ENCODE data around the gene WHAMM.
"Not testable (repeated sequence)": the region's sequence is repeated elsewhere in the genome, so short reads cannot be mapped to it uniquely, and the experiment has no call there.

WHAMM gene

GRCh38 chr15:82803793-82804574 is 5.4 kb upstream of the WHAMM start:
- DNase-seq: no peak

- DNase-seq: no peak
Observed at GRCh38 chr15:82804575-82804949, 4.9 kb upstream of the WHAMM start.

DNA sequence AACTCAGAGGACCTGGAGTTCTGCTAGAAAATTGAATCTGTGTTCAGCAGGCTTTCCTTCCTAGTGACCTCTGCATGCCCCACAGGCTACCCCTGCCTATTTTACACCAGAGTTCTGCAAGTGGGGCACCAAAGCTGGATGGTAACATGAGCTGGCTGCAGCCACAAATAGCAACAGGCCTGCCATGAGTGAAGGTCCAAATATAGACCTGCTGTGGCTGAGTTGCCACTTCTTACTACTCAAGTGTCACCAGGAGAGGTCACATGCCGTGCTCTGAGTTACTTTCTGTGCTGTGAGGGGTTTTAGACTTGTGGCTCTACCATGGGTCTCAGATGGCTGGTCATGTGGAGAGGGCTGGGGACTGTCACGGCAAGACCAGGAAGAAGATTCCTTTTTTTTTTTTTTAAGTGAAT is 3.4 kb upstream of the WHAMM start, which contains the start of gene FSD2:
Gene FSD2 (minus strand): TSS at position 76 of the 413 bp plus-strand sequence. CDS start 18,679 bp downstream, outside the sequence.
- DNase-seq: no peak

DNA sequence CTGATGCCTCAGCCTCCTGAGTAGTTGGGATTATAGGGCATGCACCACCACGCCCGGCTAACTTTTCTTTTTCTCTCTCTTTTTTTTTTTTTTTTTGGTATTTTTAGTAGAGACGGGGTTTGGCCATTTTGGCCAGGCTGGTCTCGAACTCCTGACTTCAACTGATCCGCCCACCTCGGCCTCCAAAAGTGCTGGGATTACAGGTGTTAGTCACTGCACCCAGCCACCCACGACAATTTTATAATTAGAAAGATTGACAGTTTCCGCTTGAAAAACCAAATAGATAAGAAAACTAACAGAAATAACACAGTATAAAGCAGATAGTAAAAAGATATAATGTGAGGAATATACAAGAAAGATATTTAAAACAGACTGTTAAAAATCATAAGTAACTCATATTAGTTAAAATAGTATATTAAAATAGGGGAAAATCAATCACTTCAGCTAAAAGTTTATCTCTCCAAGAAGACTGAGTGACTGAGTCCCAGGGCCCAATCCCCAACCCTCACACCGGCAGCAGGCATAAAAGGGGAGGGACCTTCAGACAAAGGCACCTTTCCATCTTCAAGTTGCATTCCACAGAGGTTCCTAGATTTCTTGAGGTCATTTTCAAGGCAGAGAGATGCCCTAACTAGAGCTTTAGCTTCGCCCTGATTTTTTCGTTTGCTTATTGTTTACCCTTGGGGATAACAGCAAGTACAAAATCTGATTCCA is 1.4 kb upstream of the WHAMM start:
- no peak for DNase-seq

- DNase-seq: no peak
Observed at GRCh38 chr15:82808634-82809041, 790 bp upstream of the WHAMM start.

- no peak for DNase-seq
Observed at GRCh38 chr15:82810061-82810889, 847 bp downstream of the WHAMM start.

GRCh38 chr15:82810890-82811426 is 1.5 kb downstream of the WHAMM start:
- no peak for DNase-seq

- no peak for DNase-seq
Observed at GRCh38 chr15:82812994-82813393, 3.6 kb downstream of the WHAMM start.

DNA sequence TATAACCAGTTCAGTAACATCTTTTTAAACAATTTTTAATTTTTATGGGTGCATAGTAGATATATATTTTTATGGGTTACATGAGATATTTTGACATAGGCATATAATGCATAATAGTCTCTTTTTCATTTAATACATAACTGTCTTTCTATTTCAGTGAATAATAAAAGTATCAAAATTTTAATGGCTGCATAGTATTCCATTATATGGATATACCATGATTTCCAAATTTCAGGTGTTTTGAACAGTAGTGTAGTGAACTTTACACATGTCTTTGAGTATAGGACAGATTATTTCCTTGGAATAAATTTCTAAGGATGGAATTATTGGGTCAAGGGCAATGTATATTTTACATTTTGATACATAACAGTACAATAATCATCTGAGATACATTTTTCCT is 10.7 kb downstream of the WHAMM start:
- DNase-seq: no peak

DNA sequence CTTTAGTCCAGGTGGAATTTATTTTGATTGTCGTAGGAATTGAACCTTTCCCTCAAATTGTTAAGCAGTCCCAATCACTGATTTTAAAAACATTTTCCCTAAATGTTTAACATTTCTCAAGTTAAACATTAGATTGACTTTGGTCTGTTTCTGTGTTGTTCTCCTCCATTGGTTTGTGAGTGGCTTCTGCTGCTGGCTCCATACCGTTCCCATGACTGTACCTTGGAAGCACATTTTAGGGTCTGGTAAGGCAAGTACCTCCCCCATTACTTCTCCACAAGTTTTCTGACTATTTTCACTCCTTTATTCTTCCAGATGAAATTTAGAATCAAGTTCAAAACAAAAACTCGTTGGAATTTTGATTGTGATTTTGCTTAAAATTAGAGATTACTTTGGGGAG is 12.0 kb downstream of the WHAMM start:
- not testable (repeated sequence) for DNase-seq

GRCh38 chr15:82821851-82822250 is 12.4 kb downstream of the WHAMM start:
- DNase-seq: not testable (repeated sequence)

DNA sequence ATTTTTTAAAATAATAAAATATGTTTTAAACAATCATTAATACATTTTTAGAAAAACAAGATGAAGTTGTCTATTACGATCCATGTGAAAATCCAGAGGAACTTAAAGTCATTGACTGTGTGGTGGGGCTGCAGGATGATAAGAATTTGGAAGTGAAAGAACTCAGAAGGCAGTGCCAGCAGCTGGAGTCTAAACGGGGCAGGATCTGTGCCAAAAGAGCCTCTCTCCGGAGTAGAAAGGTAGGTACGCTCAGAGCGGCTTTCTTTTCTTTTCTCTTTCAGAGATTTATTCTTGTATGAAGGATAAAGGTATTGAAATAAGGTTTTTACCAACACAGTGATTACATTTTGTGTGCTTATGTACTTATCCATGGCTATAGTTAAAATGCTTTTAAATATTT is 13.6 kb downstream of the WHAMM start:
- no peak for DNase-seq

DNA sequence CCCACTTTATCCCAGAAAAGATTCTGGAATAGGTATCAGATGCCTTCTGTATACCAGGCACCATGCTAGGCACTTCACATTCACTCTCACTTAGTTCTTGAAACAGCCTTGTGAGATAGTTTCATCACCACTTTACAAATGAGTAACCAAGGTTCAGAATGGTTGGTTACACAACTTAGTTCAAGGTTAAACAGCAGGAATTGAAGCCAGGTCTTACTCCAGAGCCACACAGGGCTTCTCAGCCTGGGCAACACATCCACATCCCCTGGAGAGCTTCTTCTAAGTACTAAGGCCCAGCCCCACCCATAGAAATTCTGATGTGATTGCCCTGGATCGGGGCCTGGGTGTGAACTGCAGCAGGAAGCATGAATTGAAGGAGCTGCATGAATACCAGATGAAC is 18.6 kb downstream of the WHAMM start:
- DNase-seq: no peak

- no peak for DNase-seq
Observed at GRCh38 chr15:82829234-82829633, 19.8 kb downstream of the WHAMM start.

DNA sequence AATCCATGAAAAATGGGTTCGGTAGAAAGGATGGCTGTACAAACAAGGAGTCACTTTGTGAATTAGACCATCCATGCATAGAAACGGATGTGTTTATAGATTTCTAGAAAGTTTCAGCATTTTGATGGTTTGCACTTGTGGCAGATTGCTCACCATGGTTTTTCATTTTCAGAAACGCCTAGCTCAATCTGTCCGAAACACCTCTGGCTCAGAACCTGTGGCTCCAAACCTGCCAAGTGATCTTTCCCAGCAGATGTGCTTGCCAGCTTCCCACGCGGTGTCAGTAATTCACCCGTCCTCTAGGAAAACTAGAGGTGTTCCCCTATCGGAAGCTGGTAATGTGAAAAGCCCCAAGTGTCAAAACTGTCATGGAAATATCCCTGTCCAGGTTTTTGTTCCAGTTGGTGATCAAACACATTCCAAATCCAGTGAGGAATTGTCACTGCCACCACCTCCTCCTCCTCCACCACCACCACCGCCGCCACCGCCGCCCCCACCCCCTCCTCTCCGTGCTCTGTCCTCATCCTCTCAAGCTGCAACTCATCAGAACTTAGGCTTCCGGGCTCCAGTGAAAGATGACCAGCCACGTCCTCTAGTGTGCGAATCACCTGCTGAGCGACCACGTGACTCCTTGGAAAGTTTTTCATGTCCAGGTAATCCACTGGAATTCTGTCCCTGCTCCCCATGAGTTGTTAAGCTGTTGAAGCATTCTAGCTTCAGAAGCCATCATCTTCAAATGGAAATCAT is 21.2 kb downstream of the WHAMM start:
- no peak for DNase-seq

DNA sequence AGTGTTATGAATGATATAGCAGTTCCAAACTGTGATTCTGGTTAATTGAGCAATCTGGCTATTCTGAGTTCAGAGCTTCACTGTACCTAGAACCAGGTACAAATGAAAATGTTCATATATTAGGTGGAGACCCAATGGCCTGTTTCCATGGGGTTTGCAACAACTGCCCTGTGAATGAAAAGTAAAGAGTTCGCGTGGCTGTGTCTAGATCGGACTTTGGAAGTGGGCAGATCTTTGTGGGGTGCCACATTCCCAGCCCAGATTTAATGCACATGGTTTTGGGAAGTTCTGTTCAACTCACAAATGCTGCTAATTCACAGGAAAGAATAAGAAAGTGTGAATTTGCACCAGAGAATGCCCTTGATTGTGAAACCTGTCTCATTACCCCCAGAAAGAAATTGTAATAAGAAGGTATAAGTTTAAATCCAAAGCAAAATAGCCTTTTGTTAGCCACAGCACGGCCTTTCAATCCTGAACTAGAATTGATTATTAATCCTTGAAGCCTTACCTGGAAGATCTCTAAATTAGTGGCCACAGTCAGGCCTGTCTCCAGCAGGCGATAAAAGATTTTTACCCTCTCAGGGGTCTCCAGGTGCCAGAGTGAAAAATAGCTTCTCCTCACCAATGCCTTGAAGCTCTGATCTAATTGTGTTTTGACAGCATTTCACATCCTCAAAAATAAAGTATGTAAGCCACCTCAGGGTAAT is 22.6 kb downstream of the WHAMM start:
- DNase-seq: no peak

GRCh38 chr15:82832601-82833361 is 23.4 kb downstream of the WHAMM start:
- no peak for DNase-seq

GRCh38 chr15:82833362-82833682 is 23.9 kb downstream of the WHAMM start:
- DNase-seq: no peak

DNA sequence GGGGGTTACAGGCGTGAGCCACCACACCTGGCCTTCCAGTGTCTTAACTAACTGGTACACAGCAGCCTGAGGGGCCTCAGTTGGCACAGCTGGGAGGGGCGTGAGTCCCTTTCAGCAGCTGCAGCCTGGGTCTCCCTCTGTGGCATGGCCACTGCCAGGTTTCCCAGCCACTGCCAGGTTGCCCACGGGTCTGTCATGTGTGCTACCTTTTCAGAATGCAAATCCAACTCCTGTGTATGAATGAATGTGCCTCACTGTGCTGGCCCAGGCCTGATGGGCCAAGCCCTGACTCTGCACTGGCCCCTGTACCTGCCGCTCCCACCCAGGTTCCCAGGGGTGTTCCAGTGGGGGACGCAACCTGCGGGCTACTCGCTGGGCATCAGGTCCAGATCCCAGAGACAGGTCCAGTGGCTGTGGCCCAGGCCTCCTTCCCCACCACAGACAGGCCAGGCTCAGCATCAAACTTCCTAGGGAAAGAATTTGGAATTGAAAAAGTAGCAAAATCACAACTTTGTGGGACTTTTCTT is 26.0 kb downstream of the WHAMM start:
- no peak for DNase-seq

DNA sequence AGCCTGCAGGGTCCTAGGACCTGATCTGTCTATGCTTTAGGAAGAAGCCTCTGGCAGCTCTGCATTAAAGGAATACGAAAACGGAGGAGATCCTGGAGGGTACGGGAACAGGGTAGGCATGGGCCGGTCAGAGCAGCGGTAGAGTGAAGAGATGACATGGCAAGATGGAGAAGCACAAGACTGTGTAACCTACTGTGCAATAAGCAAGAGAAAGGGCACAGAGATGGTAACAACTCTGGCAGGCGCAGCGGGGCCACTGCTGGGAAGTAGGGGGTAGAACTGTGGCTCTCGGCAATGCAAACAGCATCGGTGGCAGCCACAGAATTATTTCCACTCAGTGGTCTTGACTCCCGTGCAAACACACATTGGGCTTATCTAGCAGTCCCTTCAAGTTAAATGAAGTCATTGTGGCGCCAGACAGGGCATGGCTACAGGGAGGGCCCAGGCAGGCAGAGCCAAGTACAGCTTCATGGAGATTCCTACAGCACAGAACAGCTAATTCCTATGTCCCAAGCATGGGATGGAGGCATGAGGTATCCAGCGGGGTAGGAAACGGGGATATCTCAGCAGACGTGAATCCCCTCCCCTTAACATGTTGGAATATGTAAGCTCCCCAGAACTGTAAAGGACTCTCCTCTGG is 28.8 kb downstream of the WHAMM start:
- no peak for DNase-seq

Measured in NCI-H2081 treated with DMSO at 0.1 percent for 48 hours (cell line).